Esophagus squamous epithelium (tissue), 4 donors: ENCODE results near the gene KCNJ2.

Source experiments
- POLR2A ChIP-seq, 4 donors: fragments of 450-650 bp; IDR thresholded peaks; one replicate each; pipeline ENCODE4 v1.6.1; 2017; ENCODE audit warnings: antibody characterized with exemption in 4 of 4, mild to moderate bottlenecking in 4 of 4, moderate library complexity in 3 of 4
- TF ChIP-seq, protein P1 (sequence below), 6 experiments: fragments of 450-650 bp in 4 of 6; fragments of 200-600 bp in 2 of 6; sonication (generic) in 2 of 6; IDR thresholded peaks; one replicate each; pipeline ENCODE4 v1.5.1; 2016 to 2019; ENCODE audit warnings: antibody characterized with exemption in 6 of 6, mild to moderate bottlenecking in 4 of 6, moderate library complexity in 4 of 6

DNA sequence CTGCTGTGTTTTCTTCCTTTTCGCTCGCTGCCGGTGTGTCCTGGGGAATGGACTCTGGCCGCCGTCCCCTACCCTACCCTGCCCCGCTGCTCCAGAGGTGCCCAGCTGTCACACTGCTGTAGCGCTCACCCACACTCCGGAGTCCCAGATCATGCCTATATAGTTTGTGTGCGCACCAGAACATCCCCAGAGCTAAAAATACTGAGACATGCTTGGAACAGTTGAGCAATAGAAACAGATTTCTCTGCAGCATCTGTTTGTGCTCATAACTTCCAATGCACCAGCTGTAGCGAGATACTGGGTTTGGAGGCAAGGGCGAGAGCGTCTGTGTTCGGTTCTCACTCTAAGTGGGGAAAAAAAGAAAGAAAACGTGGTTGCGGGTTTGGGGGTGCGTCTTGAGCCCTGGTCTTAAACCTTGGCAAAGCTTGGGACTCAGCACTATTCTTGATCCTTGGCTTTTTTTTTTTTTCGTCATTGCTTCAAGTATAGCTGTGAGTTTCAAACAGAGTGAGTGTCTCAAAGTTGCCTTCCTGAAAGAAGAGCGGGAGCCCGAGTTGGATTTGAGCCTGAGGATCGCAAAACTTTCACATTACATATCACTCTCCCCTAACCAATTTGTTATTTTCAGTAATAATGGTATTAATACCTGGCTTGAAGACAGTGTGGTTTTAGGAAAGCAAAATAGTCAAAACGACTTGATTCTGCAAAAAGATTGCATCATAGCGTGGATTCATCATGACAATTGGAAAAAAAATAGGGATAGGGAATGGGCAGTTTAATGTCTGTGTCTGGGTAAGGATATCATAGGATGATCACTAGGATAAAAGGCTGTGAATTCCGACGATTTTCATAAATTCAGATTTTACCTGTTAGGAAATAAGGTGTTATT lies 621 bp downstream of the KCNJ2 start:
- TF ChIP-seq, protein P1, sequence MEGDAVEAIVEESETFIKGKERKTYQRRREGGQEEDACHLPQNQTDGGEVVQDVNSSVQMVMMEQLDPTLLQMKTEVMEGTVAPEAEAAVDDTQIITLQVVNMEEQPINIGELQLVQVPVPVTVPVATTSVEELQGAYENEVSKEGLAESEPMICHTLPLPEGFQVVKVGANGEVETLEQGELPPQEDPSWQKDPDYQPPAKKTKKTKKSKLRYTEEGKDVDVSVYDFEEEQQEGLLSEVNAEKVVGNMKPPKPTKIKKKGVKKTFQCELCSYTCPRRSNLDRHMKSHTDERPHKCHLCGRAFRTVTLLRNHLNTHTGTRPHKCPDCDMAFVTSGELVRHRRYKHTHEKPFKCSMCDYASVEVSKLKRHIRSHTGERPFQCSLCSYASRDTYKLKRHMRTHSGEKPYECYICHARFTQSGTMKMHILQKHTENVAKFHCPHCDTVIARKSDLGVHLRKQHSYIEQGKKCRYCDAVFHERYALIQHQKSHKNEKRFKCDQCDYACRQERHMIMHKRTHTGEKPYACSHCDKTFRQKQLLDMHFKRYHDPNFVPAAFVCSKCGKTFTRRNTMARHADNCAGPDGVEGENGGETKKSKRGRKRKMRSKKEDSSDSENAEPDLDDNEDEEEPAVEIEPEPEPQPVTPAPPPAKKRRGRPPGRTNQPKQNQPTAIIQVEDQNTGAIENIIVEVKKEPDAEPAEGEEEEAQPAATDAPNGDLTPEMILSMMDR (IDR thresholded peaks at IDR 0.05), result no peak
- no peak for TF ChIP-seq POLR2A (IDR thresholded peaks at IDR 0.05)
